Panc1 (cell line): ENCODE measurements around the gene B4GALT7.
"Not testable (repeated sequence)": the region's sequence is repeated elsewhere in the genome, so short reads cannot be mapped to it uniquely, and the experiment has no call there.

Source experiments
- POLR2AphosphoS5 ChIP-seq: IDR thresholded peaks from 2 replicates; pipeline ENCODE4 v1.6.1; 2012; ENCODE audit warnings: mild to moderate bottlenecking, low read depth, low read length, moderate library complexity
- SIN3A ChIP-seq: IDR thresholded peaks from 2 replicates; pipeline ENCODE4 v1.6.1; 2012; ENCODE audit warnings: low read depth, mild to moderate bottlenecking, low read length, moderate library complexity, borderline replicate concordance; ENCODE audit not compliant: insufficient read depth
- TF ChIP-seq, protein P1 (sequence below): fragments of 450-650 bp; IDR thresholded peaks from 2 replicates; pipeline ENCODE4 v1.5.1; 2017; ENCODE audit warnings: mild to moderate bottlenecking
- TF ChIP-seq, protein P2 (sequence below), 2 experiments: IDR thresholded peaks; 2 replicates each; pipeline ENCODE4 v1.6.1; 2011 to 2012; ENCODE audit warnings: low read depth in 2 of 2, control low read depth in 1 of 2, low read length in 1 of 2, mild to moderate bottlenecking in 1 of 2, moderate library complexity in 1 of 2; ENCODE audit not compliant: insufficient read depth in 1 of 2

DNA sequence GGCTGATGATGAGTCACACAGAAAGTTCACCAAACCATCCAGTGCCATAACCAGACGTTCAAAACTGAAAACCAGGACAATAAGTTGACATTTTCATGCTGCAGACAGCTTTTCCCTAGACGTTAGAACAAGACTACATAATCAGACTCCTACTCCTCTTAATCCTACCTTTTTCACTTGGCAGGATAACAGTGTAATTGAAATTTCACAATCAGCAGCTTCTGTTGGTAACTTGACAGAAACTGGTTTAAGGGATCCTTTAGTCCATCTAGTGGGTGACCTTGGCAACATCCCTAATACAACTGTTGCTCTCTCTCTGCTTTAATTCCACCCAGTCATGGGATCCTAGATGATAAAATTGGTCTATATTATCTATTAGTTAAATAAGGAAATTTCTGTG lies 57.9 kb downstream of the B4GALT7 start:
- not testable (repeated sequence) for TF ChIP-seq POLR2AphosphoS5, SIN3A
- TF ChIP-seq, protein P1, sequence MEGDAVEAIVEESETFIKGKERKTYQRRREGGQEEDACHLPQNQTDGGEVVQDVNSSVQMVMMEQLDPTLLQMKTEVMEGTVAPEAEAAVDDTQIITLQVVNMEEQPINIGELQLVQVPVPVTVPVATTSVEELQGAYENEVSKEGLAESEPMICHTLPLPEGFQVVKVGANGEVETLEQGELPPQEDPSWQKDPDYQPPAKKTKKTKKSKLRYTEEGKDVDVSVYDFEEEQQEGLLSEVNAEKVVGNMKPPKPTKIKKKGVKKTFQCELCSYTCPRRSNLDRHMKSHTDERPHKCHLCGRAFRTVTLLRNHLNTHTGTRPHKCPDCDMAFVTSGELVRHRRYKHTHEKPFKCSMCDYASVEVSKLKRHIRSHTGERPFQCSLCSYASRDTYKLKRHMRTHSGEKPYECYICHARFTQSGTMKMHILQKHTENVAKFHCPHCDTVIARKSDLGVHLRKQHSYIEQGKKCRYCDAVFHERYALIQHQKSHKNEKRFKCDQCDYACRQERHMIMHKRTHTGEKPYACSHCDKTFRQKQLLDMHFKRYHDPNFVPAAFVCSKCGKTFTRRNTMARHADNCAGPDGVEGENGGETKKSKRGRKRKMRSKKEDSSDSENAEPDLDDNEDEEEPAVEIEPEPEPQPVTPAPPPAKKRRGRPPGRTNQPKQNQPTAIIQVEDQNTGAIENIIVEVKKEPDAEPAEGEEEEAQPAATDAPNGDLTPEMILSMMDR: not testable (repeated sequence)
- TF ChIP-seq, protein P2, sequence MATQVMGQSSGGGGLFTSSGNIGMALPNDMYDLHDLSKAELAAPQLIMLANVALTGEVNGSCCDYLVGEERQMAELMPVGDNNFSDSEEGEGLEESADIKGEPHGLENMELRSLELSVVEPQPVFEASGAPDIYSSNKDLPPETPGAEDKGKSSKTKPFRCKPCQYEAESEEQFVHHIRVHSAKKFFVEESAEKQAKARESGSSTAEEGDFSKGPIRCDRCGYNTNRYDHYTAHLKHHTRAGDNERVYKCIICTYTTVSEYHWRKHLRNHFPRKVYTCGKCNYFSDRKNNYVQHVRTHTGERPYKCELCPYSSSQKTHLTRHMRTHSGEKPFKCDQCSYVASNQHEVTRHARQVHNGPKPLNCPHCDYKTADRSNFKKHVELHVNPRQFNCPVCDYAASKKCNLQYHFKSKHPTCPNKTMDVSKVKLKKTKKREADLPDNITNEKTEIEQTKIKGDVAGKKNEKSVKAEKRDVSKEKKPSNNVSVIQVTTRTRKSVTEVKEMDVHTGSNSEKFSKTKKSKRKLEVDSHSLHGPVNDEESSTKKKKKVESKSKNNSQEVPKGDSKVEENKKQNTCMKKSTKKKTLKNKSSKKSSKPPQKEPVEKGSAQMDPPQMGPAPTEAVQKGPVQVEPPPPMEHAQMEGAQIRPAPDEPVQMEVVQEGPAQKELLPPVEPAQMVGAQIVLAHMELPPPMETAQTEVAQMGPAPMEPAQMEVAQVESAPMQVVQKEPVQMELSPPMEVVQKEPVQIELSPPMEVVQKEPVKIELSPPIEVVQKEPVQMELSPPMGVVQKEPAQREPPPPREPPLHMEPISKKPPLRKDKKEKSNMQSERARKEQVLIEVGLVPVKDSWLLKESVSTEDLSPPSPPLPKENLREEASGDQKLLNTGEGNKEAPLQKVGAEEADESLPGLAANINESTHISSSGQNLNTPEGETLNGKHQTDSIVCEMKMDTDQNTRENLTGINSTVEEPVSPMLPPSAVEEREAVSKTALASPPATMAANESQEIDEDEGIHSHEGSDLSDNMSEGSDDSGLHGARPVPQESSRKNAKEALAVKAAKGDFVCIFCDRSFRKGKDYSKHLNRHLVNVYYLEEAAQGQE (IDR thresholded peaks at IDR 0.05; ENCODE audit: insufficient read depth in 1 of 2, low read depth in 2 of 2, low read length in 1 of 2): not testable (repeated sequence)
